SW480 (cell line): Measurements from ENCODE around the gene ZFTA.
"Not testable (repeated sequence)": the region's sequence is repeated elsewhere in the genome, so short reads cannot be mapped to it uniquely, and the experiment has no call there.

Experiments used
- DNase-seq: peaks from one replicate; pipeline ENCODE4 v3.0.0-alpha.2; 2016; ENCODE audit warnings: low spot score

The ZFTA gene

DNA sequence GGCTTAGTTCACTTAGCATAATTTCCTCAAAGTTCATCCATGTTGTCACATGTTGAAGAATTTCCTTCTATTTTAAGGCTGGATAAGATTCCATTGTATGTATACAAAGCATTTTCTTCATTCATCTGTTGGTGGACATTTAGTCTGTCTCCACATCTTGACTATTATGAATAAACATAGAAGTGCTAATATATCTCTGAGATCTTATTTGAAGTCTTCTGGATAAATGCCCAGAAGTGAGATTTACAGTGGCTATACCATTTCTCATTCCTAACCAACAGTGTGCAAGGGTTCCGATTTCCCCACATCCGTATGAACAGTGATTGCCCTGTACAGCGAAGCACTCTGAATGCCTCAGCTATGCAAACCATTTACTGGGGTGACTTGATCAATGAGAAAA lies 6.6 kb upstream of the ZFTA start:
- DNase-seq: no peak

DNA sequence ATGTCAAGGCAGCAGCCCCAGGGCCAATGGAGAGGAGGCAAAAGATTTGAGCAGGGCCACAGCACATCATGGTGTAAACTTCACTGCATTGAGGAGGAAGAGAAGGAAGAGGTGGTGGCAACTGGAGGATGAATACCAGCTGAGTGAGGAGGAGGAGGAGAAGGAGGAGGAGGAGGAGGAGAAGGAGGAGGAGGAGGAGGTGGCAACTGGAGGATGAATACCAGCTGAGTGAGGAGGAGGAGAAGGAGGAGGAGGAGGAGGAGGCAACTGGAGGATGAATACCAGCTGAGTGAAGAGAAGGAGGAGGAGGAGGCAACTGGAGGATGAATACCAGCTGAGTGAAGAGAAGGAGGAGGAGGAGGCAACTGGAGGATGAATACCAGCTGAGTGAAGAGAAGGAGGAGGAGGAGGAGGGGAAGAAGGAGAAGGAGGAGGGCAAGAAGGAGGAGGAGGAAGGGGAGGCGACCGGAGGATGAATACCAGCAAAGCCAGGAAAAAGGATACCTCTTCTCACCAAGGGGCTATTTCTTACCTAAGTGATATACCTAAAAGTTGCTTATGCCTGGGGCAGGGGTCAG lies 3.3 kb upstream of the ZFTA start:
- DNase-seq: not testable (repeated sequence)

GRCh38 chr11:63770763-63771162 lies 2.2 kb upstream of the ZFTA start:
- DNase-seq: no peak

DNA sequence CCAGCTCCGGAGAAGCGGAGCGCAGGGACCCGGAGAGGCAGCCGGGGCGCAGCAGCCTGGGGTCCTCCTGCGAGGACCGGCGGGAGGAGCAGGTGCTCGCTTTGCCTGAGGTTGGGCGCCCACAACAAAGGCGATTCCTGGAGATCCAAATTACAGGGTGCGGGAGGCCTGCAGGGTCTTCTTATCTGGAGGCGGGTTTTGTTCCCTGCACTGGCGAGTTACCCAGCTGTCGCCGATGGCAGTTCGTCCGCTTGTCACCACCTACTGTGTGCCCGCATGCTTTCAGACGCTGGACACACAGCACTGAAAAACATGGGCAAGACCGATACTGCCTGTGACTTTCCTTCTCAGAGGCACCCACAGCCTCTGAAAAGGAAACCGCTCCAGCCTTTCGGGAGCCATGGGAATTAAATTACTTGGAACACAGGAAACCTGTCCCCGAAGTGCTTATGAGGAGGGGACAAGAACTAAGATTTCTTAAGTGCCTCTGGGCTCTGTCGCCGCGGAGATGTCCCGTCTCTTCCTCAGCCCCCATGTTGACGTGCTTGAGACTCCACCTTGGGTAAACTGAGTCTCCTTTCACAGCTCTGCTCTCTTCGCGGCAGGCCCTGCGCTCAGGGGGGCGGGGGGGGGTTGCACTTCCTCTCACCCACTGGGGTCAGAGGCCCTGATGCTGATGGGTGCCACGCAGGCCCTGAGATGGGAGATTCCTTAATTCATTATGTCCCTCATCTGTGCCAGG lies 1.3 kb upstream of the ZFTA start:
- DNase-seq: peak; percentile 58

DNA sequence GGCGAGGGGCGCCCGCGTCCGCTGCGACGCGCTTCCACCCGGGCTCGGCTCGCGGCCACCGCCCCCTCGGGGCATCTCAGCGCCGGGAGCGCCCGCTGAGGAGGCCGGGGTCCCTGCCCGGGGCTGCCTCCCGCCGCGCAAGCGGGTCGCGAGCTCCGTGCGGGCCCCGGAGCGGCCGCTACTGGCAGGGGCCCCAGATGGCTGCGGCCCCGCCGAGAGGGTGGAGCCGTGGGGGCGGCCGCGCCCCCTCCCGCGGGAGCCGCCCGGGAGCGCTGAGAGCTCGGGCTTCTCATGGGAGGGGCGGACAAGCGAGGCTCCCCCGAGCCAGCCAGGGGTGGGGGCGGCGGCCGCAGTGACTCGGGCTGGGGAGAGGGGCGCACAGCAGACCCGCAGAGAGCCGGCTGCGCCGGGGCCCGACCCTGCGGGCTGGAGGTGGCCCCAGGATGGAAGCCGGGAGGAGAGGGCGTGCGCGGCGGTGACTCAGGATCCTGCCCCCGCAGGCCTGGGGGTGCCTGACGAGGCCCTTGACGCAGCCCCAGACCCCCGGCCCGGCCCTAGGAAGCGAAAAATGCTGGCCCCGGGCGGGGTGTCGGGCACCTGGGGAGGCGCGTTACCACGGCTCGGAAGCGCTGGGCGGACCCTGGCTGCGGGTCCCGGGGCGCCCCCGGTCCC lies 603 bp upstream of the ZFTA start:
- peak; percentile 42 for DNase-seq

DNA sequence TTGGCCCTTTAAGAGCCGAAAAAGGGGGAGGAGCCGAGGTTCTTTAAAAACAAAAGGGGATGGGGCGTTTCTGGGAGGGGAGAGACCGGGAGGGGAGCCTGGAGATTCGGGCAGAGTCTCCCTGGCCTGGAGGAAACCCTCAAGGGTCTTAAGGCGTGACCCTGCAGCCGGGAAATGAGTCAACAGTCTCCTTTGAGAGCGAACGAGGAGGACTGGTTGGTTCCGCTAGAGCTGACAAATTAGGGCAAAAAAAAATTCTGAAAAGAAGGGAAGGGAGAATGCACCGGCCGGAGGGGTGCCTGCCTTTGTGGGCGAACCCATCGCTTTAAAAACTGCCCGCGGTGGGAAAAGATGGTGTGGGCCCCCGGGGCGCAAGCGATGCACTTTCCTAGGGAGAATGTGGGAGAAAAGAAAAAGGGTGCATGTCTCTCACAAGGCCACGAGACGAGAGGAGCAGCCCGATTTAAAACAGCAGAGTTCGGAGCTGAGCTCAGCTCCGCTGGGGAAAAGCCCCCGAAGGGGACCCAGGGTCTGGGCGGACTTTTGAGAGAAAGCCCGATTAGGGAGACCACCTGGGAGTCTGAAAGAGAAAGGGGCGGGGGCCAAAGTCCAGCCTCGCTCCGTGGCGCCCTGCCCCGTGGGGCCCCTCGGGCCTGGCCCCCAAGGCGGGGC lies 874 bp downstream of the ZFTA start:
- peak; percentile 81 for DNase-seq

- no peak for DNase-seq
Measured at GRCh38 chr11:63767267-63767564, 1.4 kb downstream of the ZFTA start.

- peak; percentile 56 for DNase-seq
Measured at GRCh38 chr11:63766531-63767235, 1.9 kb downstream of the ZFTA start.

DNA sequence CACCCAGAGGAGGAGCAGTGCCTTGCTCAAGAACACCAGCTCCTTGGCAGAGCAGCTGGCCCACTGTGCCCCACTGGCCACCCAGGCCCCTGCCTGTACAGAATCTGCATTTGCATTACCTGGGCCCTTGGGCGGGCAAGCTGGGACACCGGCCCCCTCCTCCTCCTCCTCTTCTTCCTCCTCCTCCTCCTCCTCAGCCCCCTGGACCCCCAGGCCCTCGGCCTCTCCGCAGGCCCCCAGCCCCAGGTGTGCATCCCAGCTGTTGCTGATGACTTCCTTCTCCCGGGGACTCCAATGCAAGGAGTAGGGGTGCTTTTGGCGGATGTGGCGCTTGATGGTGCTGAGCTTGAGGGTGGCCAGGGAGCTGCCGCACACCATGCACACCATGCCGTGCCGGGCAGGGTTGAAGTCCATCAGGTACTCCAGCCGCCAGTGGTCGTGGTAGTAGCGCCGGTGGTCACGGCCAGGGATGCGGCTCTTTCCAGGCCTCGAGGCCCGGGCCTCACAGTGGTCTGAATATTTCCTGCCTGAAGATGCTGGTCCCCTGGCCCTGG lies 2.8 kb downstream of the ZFTA start:
- no peak for DNase-seq

DNA sequence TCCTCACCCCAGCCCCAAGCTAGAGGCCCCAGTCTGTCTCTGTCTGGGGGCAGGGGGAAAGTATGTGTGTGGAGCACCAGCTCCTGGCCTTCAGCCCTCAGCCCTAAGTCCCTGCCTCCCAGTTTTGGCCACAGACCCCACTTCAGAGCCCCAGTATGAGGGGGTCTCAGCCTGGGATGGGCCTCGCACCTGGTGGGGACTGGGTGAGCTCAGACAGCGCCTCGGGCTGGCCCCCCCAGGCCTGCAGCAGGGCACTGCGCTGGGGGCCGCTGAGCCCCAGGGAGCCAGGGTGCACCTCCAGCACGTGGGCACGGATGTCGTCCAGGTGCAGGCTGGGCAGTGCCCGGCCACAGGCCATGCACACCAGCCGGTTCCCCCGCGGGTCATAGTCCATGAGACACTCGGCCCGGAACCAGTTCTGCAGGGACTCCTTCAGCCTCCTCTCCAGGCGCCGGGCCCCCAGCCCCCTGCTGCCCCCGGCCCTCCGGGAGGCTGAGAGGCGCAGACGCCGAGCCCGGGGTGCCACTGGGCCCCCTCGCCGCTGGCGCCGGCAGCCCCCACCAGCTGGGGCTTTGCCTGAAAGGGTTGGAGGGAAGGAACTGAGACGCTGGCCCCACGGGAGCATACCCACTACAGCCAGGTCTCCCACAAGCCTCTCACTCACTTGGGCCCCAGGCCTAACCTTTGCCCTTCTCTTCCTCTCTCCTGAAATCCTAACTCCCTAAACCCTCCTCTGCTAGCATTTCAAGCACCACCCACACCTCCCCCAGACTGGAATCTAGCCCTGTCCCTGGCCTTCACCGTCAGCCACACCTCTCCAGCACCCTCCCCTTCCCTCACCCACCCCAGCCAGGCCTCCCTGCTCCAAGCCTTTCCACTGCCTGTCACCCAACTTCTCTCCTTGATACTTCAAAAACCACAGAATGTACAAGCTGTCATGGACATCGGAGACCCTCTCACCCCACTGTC lies 3.6 kb downstream of the ZFTA start:
- peak; percentile 74 for DNase-seq

- DNase-seq: no peak
Measured at GRCh38 chr11:63764340-63764678, 4.3 kb downstream of the ZFTA start.

DNA sequence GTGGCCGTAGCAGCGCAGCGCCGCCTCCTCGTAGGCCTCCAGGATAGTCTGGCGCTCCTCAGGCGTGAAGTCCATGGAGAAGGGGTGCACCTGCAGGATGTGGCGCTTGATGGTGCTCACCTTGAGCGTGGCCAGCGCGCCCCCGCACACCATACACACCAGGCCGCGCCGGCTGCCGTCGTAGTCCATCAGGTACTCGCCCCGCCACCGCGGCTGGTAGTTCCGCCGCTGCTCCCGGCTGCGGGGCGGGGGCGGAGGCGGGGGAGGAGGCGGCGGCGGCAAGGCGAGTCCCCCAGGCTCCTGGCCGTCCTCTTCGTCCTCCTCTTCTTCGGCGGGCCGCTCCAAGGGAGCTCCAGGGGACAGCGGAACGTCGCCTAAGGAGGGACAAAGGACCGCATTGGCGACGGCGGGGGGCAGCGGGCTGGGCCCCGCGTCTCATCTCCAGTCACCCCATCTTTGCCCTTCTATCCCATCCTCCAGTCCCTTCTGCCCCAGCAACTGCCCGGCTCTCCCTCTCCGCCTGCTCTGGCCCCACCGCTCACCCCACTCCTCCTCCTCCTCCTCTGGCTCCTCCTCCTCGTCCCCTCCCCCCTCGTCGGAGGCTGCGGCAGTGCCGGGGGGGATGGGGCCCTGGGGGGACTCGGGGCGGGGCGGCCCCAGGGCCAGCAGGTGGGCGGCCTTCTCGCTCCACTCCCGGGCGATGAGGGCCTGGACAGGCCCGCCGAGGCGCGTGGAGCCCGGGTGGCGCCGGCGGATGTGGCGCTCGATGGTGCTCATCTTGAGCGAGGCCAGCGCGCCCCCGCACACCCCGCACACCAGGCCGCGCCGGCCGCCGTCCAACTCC lies 4.9 kb downstream of the ZFTA start:
- peak; percentile 83 for DNase-seq

DNA sequence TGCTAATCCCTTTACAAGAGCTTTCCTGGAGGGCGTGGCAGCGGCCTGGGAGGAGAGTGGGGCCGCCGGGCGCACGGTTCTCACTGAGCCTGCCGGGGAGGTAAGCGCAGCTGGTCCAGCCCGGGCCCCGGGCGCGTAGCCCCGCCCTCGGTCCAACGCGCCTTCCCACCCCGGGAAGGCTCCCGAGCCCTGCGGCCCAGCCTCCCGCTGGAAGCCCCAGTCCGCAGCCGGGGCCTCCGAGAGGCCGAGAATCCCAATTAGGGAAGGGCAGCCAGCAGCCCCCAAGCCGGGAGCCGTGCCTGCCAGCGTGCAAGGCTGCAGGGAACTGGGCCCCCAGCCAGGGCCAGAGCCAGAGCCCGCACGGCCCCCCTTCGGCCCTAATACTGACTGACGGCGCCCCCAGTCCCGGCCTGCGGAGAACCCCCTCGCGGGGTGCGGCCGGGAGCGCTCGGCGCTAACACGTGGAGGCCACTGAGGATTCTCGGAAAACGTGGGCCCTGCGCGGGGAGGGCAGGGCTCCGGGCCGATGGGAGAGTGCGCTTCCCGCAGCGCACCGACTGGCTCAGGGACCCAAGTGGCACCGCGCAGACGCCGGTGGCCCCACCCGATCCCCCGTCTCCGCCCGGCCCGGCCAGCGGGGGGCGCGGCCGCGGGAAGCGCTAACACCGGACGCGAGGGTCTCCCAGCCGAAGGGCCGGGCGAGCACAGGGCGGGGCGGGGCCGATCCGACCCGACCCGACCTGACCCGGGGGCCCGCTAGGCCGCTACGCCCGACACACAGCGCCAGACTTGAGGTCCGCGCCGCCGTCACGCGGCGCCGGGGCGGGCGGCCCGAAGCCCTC lies 5.7 kb downstream of the ZFTA start:
- peak; percentile 63 for DNase-seq

GRCh38 chr11:63761931-63762653 lies 6.5 kb downstream of the ZFTA start:
- DNase-seq: peak; percentile 60

- DNase-seq: no peak
Measured at GRCh38 chr11:63761188-63761587, 7.4 kb downstream of the ZFTA start.

- no peak for DNase-seq
Measured at GRCh38 chr11:63760487-63761079, 8.0 kb downstream of the ZFTA start.

DNA sequence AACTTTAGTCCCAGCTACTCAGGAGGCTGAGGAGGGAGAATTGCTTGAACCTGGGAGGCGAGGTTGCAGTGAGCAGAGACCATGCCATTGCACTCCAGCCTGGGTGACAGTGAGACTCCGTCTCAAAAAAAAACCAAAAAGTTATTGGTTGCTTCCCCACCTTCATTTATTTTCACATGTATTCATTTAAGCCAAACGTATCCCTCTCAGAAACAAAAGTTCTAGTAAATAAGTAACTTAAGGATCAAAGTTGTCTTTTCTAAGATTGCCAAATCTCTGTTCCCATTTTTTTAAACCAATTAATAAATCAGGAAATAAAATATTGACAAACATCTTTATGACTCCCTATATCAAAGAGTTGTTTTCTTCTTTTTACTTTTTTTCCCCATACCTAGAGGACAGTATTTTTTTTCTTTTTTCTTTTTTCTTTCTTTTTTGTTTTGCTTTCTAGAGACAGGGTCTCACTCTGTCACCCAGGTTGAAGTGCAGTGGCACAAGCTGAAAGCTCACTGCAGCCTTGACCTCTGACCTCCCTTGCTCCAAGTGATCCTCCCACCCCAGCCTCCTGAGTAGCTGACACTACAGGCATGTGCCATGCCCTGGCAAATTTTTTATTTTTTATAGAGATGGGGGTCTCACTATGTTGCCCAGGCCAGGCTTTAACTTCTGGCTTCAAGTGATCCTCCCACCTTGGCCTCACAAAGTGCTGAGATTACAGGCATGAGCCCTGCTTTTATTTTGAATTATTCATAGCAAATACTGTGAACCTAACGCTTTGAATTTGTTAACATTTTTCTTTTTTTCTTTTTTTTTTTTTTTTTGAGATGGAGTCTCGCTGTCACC lies 11.4 kb downstream of the ZFTA start:
- no peak for DNase-seq
